ENCODE results near the gene TRAPPC3.

Gene TRAPPC3

GRCh38 chr1:36156329-36157114 lies 7.2 kb upstream of the TRAPPC3 start:
- DNase-seq (ENCODE audit: low read depth), result no peak
- TF ChIP-seq, protein P1, sequence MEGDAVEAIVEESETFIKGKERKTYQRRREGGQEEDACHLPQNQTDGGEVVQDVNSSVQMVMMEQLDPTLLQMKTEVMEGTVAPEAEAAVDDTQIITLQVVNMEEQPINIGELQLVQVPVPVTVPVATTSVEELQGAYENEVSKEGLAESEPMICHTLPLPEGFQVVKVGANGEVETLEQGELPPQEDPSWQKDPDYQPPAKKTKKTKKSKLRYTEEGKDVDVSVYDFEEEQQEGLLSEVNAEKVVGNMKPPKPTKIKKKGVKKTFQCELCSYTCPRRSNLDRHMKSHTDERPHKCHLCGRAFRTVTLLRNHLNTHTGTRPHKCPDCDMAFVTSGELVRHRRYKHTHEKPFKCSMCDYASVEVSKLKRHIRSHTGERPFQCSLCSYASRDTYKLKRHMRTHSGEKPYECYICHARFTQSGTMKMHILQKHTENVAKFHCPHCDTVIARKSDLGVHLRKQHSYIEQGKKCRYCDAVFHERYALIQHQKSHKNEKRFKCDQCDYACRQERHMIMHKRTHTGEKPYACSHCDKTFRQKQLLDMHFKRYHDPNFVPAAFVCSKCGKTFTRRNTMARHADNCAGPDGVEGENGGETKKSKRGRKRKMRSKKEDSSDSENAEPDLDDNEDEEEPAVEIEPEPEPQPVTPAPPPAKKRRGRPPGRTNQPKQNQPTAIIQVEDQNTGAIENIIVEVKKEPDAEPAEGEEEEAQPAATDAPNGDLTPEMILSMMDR (IDR thresholded peaks at IDR 0.05; ENCODE audit: low read depth, low read length, missing control alignments), result no peak
- H3K4me3 ChIP-seq (ENCODE audit: low read depth, low read length), result peak overlapping the region; percentile 68
- in situ Hi-C loops (cut with HindIII; ENCODE audit: low sequenced_read_pairs), result no loop called here

GRCh38 chr1:36155408-36156328 lies 6.4 kb upstream of the TRAPPC3 start, which contains the start of gene MAP7D1:
Gene MAP7D1, plus strand, starts transcription at chr1:36156160. Its CDS starts 258 bp downstream, at chr1:36156418.
- TF ChIP-seq, protein P1 (IDR thresholded peaks at IDR 0.05; ENCODE audit: low read depth, low read length, missing control alignments), result no peak
- in situ Hi-C loops (cut with HindIII; ENCODE audit: low sequenced_read_pairs), result no loop called here
- H3K4me3 ChIP-seq (ENCODE audit: low read depth, low read length), result peak within 1 kb of the TSS; percentile 68
- DNase-seq (ENCODE audit: low read depth), result no peak

GRCh38 chr1:36154765-36155407 lies 5.6 kb upstream of the TRAPPC3 start:
- peak overlapping the region; percentile 68 for H3K4me3 ChIP-seq (ENCODE audit: low read depth, low read length)
- TF ChIP-seq, protein P1 (IDR thresholded peaks at IDR 0.05; ENCODE audit: low read depth, low read length, missing control alignments), result no peak
- in situ Hi-C loops (cut with HindIII; ENCODE audit: low sequenced_read_pairs), result no loop called here
- DNase-seq (ENCODE audit: low read depth), result no peak

GRCh38 chr1:36154335-36154734 lies 5.0 kb upstream of the TRAPPC3 start:
- in situ Hi-C loops (cut with HindIII; ENCODE audit: low sequenced_read_pairs), result no loop called here
- no peak overlapping the region for H3K4me3 ChIP-seq (ENCODE audit: low read depth, low read length)
- DNase-seq (ENCODE audit: low read depth), result no peak
- TF ChIP-seq, protein P1 (IDR thresholded peaks at IDR 0.05; ENCODE audit: low read depth, low read length, missing control alignments), result no peak

GRCh38 chr1:36153476-36153875 lies 4.2 kb upstream of the TRAPPC3 start:
- H3K4me3 ChIP-seq (ENCODE audit: low read depth, low read length), result no peak overlapping the region
- in situ Hi-C loops (cut with HindIII; ENCODE audit: low sequenced_read_pairs), result no loop called here
- DNase-seq (ENCODE audit: low read depth), result no peak
- TF ChIP-seq, protein P1 (IDR thresholded peaks at IDR 0.05; ENCODE audit: low read depth, low read length, missing control alignments), result no peak

DNA sequence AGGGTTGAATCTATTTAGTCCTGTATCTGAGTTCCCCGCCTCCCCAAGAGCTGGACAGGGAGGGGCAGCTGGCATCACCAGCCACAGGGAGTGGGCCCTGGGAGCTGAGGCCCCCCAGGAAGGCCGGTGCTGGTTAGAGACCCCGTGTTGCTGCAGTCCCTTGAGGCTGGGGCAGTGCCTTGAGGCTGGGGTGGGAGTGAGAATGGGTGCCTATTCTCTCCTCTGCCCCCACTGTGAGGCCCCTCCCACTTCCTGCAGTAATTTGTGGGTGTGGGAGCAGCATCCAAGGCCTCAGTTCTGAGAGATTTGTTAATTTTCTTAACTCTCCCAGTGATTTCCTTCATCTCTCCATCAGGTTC lies 2.5 kb upstream of the TRAPPC3 start:
- DNase-seq (ENCODE audit: low read depth), result no peak
- in situ Hi-C loops (cut with HindIII; ENCODE audit: low sequenced_read_pairs), result no loop called here
- TF ChIP-seq, protein P1 (IDR thresholded peaks at IDR 0.05; ENCODE audit: low read depth, low read length, missing control alignments), result no peak
- no peak overlapping the region for H3K4me3 ChIP-seq (ENCODE audit: low read depth, low read length)
